ENCODE results near the gene FLVCR1.

Gene FLVCR1

DNA sequence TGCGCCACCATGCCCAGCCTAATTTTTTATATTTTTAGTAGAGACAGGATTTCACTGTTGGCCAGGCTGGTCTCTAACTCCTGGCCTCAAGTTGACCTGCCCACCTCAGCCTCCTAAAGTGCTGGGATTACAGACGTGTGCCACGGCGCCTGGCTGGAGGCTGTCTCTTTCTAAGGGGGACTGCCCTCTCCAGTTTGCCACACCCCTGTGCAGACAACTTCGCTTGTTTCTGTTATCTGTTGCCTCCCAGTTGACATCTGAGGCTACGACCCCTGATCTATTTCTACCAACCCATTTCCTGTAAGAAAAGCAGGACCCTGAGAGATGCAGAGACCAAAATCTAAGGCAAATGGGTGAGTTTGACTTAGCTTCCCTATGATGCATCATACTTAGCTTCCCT is 68.3 kb downstream of the FLVCR1 start:
- Histone ChIP-seq H3K4me3 (ENCODE audit: low read depth, low read length) (no peak overlapping the region), H3K27ac (no peak overlapping the region), H3K79me2 (no peaks in the 10 kb centered on the region), H3K9me3 (ENCODE audit: control insufficient read depth, low read length) (no peaks in the 10 kb centered on the region), H3K9ac (no peak overlapping the region), H3K27me3 (ENCODE audit: control insufficient read depth, insufficient read depth, low read length) (no peaks in the 10 kb centered on the region), H2AFZ (no peak overlapping the region), H3K4me2 (ENCODE audit: low read length) (no peak overlapping the region), H3K4me1 (peaks cover 3% of the 10 kb centered on the region), H3K36me3 (ENCODE audit: control insufficient read depth, insufficient read depth, low read length) (no peaks in the 10 kb centered on the region)
- TF ChIP-seq, protein P1, sequence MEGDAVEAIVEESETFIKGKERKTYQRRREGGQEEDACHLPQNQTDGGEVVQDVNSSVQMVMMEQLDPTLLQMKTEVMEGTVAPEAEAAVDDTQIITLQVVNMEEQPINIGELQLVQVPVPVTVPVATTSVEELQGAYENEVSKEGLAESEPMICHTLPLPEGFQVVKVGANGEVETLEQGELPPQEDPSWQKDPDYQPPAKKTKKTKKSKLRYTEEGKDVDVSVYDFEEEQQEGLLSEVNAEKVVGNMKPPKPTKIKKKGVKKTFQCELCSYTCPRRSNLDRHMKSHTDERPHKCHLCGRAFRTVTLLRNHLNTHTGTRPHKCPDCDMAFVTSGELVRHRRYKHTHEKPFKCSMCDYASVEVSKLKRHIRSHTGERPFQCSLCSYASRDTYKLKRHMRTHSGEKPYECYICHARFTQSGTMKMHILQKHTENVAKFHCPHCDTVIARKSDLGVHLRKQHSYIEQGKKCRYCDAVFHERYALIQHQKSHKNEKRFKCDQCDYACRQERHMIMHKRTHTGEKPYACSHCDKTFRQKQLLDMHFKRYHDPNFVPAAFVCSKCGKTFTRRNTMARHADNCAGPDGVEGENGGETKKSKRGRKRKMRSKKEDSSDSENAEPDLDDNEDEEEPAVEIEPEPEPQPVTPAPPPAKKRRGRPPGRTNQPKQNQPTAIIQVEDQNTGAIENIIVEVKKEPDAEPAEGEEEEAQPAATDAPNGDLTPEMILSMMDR (IDR thresholded peaks at IDR 0.05): no peak

DNA sequence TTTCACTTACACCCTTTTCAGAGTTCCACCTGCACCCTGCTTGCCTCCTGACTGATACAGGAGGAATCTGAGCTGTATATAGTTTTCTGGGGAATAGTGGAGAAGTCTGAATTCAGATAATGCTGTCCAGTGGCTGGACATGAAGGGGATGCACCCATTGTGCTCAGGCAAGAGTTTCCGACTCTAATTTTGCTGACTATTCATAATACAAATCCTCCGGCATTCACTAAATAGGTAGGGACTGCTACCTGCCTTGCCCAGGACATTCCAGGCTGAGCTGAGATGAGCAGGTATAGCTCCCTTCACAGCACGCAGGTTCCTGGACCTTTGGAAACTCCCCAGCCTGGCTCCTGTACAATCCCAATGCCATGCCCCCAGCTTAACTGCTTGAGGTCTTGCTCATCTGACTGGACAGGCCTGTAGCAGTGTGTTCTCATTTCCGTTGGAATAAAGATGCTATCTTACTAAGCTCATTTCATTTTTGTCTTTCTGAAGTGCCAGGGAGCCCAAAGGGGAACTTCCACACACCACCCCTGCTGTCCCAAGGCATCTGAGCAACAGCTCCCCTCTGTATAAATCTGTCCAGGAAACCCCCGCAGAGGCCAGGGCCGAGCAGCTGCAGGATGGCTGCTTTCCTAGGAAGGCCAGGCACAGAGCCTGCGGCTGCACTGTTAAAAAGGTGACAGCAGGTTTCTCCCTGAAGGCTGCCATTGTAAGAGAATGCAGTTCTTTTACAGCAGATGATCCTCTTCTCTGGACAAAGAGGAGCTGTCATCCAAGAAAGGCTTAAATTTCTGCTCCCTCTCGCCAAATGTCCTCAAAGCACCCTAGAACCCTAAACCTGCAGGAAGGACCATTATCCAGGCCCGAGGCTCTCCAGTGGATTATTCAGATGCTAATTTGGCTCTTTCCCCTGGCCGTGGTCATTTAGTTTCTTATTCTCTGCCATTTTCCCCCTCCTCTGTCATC is 70.5 kb downstream of the FLVCR1 start:
- no peak overlapping the region for H3K27ac ChIP-seq
- no peak overlapping the region for H3K4me2 ChIP-seq (ENCODE audit: low read length)
- H2AFZ ChIP-seq: no peak overlapping the region
- H3K79me2 ChIP-seq: no peaks in the 10 kb centered on the region
- TF ChIP-seq, protein P1 (IDR thresholded peaks at IDR 0.05): no peak
- no peak overlapping the region for H3K4me3 ChIP-seq (ENCODE audit: low read depth, low read length)
- H3K4me1 ChIP-seq: peaks cover 3% of the 10 kb centered on the region
- no peak overlapping the region for H3K9ac ChIP-seq
- H3K36me3 ChIP-seq (ENCODE audit: control insufficient read depth, insufficient read depth, low read length): no peaks in the 10 kb centered on the region
- H3K27me3 ChIP-seq (ENCODE audit: control insufficient read depth, insufficient read depth, low read length): no peaks in the 10 kb centered on the region
- no peaks in the 10 kb centered on the region for H3K9me3 ChIP-seq (ENCODE audit: control insufficient read depth, low read length)

DNA sequence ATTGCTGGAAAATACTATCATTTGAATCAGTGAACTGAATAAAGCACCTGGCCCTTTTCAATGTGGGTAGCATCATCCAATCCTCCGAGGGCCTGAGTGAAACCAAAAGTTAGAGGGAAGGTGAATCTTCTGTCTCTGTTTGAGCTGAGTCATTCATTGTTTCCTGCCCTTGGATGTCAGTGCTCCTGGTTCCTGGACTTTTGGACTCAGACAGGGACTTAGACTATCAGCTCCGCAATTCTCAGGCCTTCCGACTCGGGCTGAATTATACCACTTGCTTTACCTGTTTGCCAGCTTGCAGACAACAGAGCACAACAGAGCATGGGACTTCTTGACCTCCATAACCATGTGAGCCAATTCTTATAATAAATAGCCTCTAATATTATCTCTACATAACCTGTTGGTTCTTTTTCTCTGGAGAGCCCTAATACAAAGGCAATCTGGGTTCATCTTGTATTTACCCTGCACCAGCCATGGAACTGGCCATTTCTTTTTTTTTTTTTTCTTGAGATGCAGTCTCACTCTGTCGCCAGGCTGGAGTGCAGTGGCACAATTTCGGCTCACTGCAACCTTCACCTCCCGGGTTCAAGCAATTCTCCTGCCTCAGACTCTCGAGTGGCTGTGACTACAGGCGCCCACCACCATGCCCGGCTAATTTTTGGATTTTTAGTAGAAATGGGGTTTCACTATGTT is 73.1 kb downstream of the FLVCR1 start:
- Histone ChIP-seq H3K27me3 (ENCODE audit: control insufficient read depth, insufficient read depth, low read length) (no peaks in the 10 kb centered on the region), H3K9me3 (ENCODE audit: control insufficient read depth, low read length) (no peaks in the 10 kb centered on the region), H2AFZ (no peak overlapping the region), H3K4me2 (ENCODE audit: low read length) (no peak overlapping the region), H3K9ac (no peak overlapping the region), H3K4me1 (no peaks in the 10 kb centered on the region), H3K4me3 (ENCODE audit: low read depth, low read length) (no peak overlapping the region), H3K36me3 (ENCODE audit: control insufficient read depth, insufficient read depth, low read length) (no peaks in the 10 kb centered on the region), H3K27ac (no peak overlapping the region), H3K79me2 (no peaks in the 10 kb centered on the region)
- TF ChIP-seq, protein P1 (IDR thresholded peaks at IDR 0.05): no peak

DNA sequence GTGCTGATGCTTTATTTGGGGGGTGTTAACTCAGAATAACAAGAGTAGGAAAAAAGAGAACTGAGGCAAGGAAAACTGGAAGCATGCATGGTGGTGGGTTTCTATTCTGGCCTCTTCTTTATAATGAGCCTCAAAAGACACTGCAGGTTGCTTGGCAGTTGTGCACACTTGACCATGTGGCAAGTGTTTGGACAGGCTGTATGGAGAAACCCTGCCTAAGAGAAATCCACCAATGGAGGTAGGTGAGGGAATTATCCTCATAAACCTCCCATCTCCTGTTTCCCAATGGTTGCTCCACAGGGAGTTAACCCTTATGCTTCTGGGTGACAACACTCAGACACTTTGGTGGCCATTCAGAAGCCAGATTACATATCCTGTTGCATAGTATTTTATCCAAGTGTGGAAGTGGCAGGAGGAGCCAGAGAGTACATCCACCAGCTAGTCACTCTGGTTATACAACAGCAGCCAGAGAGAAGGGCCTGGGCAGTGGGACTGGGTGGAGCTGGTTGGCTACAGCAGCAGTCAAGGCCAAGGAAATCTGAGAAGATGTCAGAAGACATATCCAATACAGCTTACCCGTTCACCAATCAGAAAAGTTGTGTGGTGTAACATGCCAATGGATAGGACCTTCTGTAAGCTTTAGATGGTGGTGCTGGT is 75.9 kb downstream of the FLVCR1 start:
- no peak overlapping the region for H3K4me2 ChIP-seq (ENCODE audit: low read length)
- TF ChIP-seq, protein P1 (IDR thresholded peaks at IDR 0.05): no peak
- H3K27me3 ChIP-seq (ENCODE audit: control insufficient read depth, insufficient read depth, low read length): no peaks in the 10 kb centered on the region
- H2AFZ ChIP-seq: no peak overlapping the region
- H3K36me3 ChIP-seq (ENCODE audit: control insufficient read depth, insufficient read depth, low read length): no peaks in the 10 kb centered on the region
- no peaks in the 10 kb centered on the region for H3K79me2 ChIP-seq
- H3K4me3 ChIP-seq (ENCODE audit: low read depth, low read length): no peak overlapping the region
- no peak overlapping the region for H3K9ac ChIP-seq
- no peaks in the 10 kb centered on the region for H3K4me1 ChIP-seq
- no peaks in the 10 kb centered on the region for H3K9me3 ChIP-seq (ENCODE audit: control insufficient read depth, low read length)
- H3K27ac ChIP-seq: no peak overlapping the region
